GM12874 (cell line): Measurements from ENCODE around the gene HS6ST3.

Experiments used
- TF ChIP-seq, protein P1 (sequence below): IDR thresholded peaks from 2 replicates; pipeline ENCODE4 v1.5.1; 2011; ENCODE audit warnings: low read depth, mild to moderate bottlenecking, control low read depth, low read length, moderate library complexity; ENCODE audit not compliant: insufficient read depth

Gene HS6ST3

GRCh38 chr13:96398486-96398885 lies 308.6 kb downstream of the HS6ST3 start:
- TF ChIP-seq, protein P1, sequence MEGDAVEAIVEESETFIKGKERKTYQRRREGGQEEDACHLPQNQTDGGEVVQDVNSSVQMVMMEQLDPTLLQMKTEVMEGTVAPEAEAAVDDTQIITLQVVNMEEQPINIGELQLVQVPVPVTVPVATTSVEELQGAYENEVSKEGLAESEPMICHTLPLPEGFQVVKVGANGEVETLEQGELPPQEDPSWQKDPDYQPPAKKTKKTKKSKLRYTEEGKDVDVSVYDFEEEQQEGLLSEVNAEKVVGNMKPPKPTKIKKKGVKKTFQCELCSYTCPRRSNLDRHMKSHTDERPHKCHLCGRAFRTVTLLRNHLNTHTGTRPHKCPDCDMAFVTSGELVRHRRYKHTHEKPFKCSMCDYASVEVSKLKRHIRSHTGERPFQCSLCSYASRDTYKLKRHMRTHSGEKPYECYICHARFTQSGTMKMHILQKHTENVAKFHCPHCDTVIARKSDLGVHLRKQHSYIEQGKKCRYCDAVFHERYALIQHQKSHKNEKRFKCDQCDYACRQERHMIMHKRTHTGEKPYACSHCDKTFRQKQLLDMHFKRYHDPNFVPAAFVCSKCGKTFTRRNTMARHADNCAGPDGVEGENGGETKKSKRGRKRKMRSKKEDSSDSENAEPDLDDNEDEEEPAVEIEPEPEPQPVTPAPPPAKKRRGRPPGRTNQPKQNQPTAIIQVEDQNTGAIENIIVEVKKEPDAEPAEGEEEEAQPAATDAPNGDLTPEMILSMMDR: no peak

DNA sequence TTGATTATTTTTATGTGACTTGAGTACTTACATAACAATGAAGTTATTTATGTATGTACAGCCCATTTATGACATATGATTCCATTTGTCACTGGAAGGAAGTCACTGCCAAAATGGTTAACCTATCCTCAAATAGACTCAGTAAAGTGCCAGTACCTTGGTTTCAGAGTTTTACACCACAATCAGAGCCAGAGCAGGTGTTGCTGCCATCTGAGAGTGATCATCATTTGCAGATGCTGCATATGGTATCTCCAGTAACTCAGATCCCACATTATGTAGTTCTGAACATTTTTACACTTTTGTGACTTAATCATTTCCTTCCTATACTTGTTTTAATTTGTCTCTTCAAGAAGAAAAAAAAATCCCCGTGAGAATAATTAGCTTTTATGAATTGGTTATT lies 313.3 kb downstream of the HS6ST3 start:
- TF ChIP-seq, protein P1: no peak

DNA sequence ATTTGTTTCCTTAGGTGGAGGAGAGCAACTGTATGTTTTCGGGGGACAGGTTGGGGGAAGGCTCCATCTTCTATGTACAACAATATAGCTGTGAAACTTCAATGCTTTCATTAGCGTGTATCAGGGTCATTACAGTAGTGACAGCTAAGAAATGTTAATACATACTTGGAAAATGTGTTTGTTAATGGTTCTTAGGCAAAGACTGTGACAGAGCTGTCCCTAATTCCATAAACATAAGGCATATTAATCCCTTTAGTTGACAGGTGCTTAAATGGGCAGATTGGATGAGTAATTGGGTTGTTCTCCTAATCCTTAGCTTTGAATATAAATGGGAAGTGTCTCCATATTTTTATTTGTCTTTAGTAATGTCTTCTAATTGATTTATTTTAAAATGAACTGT lies 313.7 kb downstream of the HS6ST3 start:
- TF ChIP-seq, protein P1: no peak

GRCh38 chr13:96415831-96416385 lies 326.0 kb downstream of the HS6ST3 start:
- TF ChIP-seq, protein P1: no peak

GRCh38 chr13:96417939-96418685 lies 328.2 kb downstream of the HS6ST3 start:
- TF ChIP-seq, protein P1: no peak

- TF ChIP-seq, protein P1: no peak
These were observed 331.4 kb downstream of the HS6ST3 start for GRCh38 chr13:96421314-96421713.

DNA sequence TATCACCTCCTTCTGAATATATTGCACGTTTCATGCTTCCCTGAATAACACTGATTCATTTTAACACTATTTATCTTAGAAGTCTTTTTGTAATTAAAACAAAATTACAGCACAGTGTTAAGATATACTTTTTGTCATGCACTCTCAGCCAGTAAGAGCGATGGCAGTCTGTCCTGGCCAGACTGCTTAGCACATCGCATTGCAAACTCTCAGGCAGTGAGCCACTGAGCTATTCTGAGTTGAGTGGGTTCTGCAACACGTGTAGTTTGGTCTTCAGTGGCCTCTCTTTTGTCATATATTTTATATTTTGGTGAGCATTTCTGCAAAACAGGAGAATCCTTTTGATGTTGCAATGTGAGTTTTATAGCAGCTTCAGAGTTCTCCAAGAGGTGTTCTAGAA lies 332.1 kb downstream of the HS6ST3 start:
- TF ChIP-seq, protein P1: no peak
